ENCODE data around the gene AK9. TPM values are rescaled to one million over a fixed set of nuclear protein-coding genes. Genes with fewer than 3 reads are reported as not detected.

The AK9 gene
- total and polyA plus RNA-seq, 2 of the 4 experiments (the other 2 are of a cell fraction) = 1.7 to 1.8 TPM

DNA sequence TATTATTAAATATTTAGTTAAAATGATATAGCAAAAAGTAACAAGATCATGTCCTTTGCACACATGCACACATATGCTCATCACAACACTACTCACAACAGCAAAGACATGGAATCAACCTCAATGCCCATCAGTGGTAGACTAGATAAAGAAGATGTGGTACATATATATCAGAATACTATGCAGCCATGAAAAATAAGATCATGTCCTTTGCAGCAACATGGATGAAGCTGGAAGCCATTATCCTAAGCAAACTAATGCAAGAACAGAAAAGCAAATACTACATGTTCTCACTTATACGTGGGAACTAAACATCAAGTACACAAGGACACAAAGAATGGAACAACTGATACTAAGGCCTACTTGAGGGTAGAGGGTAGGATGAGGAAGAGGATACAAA lies 14.3 kb downstream of the AK9 start:
- no peaks in the 10 kb centered on the region for H3K36me3 ChIP-seq (ENCODE audit: control insufficient read depth, insufficient read depth, low read length)
- no peak overlapping the region for H2AK9ac ChIP-seq (replicated peaks; ENCODE audit: low read depth, low read length, poor library complexity)
- dilution Hi-C loops (cut with HindIII; ENCODE audit: low sequenced_read_pairs, unreplicated experiment) = no loop called here
- no peak overlapping the region for H3K56ac ChIP-seq (ENCODE audit: extremely low read depth, insufficient read depth, low read length)
- H2AFZ ChIP-seq (replicated peaks; ENCODE audit: low read length, poor library complexity) = no peak overlapping the region
- H3K4me1 ChIP-seq (ENCODE audit: control insufficient read depth, insufficient read depth, low read length) = no peaks in the 10 kb centered on the region; the same call in 1 of the 2 replicates
- no peak overlapping the region for H4K8ac ChIP-seq (ENCODE audit: low read depth in 2 of 2, low read length in 2 of 2)
- H3K4me2 ChIP-seq (ENCODE audit: low read depth, low read length) = no peak overlapping the region
- H3K9me3 ChIP-seq (ENCODE audit: control insufficient read depth, insufficient read depth, low read length) = no peaks in the 10 kb centered on the region
- no peak overlapping the region for H4K91ac ChIP-seq (ENCODE audit: insufficient read depth, low read depth, low read length)
- H2AK5ac ChIP-seq (ENCODE audit: low read depth, low read length) = no peak overlapping the region
- in situ Hi-C loops (cut with MboI; ENCODE audit: low sequenced_read_pairs) = no loop called here
- H3K23ac ChIP-seq (ENCODE audit: low read depth, low read length) = no peak overlapping the region
- no peak overlapping the region for H3K14ac ChIP-seq (replicated peaks; ENCODE audit: low read depth, low read length)
- no peak overlapping the region for H3K4ac ChIP-seq (ENCODE audit: low read depth, low read length)
- no peak overlapping the region for H3K27ac ChIP-seq (ENCODE audit: insufficient read depth, low read length)
- intact Hi-C loops (cut with micrococcal nuclease) = no loop called here
- ATAC-seq (ENCODE audit: low read depth) (no peak), DNase-seq (no peak)
- no peak overlapping the region for H4K5ac ChIP-seq (ENCODE audit: low read depth, low read length)
- H2BK5ac ChIP-seq (ENCODE audit: low read depth, low read length, poor library complexity, severe bottlenecking) = no peak overlapping the region
- no peak overlapping the region for H2BK15ac ChIP-seq (ENCODE audit: low read depth, low read length)
- H3K9me1 ChIP-seq (ENCODE audit: insufficient read depth, low read length) = no peaks in the 10 kb centered on the region
- no peak overlapping the region for H3K18ac ChIP-seq (ENCODE audit: low read depth, low read length)
- H3K79me1 ChIP-seq (ENCODE audit: low read depth in 1 of 2, low read length in 2 of 2) = no peaks in the 10 kb centered on the region
- H3K9ac ChIP-seq (ENCODE audit: low read depth, low read length) = no peak overlapping the region
- H2BK120ac ChIP-seq (ENCODE audit: low read depth, low read length) = no peak overlapping the region
- TF ChIP-seq MAFK (IDR thresholded peaks at IDR 0.05; ENCODE audit: low read depth, low read length) = no peak
- TF ChIP-seq CHD1 (IDR thresholded peaks at IDR 0.05; ENCODE audit: low read depth, low read length) = no peak
- no peak for TF ChIP-seq NFE2L2 (IDR thresholded peaks at IDR 0.05; ENCODE audit: low read depth, low read length)
- TF ChIP-seq, protein P1, sequence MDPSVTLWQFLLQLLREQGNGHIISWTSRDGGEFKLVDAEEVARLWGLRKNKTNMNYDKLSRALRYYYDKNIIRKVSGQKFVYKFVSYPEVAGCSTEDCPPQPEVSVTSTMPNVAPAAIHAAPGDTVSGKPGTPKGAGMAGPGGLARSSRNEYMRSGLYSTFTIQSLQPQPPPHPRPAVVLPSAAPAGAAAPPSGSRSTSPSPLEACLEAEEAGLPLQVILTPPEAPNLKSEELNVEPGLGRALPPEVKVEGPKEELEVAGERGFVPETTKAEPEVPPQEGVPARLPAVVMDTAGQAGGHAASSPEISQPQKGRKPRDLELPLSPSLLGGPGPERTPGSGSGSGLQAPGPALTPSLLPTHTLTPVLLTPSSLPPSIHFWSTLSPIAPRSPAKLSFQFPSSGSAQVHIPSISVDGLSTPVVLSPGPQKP (IDR thresholded peaks at IDR 0.05; ENCODE audit: borderline replicate concordance, low read depth, low read length) = no peak
- TF ChIP-seq, protein P2, sequence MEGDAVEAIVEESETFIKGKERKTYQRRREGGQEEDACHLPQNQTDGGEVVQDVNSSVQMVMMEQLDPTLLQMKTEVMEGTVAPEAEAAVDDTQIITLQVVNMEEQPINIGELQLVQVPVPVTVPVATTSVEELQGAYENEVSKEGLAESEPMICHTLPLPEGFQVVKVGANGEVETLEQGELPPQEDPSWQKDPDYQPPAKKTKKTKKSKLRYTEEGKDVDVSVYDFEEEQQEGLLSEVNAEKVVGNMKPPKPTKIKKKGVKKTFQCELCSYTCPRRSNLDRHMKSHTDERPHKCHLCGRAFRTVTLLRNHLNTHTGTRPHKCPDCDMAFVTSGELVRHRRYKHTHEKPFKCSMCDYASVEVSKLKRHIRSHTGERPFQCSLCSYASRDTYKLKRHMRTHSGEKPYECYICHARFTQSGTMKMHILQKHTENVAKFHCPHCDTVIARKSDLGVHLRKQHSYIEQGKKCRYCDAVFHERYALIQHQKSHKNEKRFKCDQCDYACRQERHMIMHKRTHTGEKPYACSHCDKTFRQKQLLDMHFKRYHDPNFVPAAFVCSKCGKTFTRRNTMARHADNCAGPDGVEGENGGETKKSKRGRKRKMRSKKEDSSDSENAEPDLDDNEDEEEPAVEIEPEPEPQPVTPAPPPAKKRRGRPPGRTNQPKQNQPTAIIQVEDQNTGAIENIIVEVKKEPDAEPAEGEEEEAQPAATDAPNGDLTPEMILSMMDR (conservative IDR thresholded peaks at IDR 0.05; ENCODE audit: low read depth, low read length) = no peak
- TF ChIP-seq MAZ (IDR thresholded peaks at IDR 0.05; ENCODE audit: borderline replicate concordance, low read depth, low read length) = no peak
- no peak for TF ChIP-seq RFX5 (IDR thresholded peaks at IDR 0.05; ENCODE audit: low read depth, low read length)
- TF ChIP-seq, protein P3, sequence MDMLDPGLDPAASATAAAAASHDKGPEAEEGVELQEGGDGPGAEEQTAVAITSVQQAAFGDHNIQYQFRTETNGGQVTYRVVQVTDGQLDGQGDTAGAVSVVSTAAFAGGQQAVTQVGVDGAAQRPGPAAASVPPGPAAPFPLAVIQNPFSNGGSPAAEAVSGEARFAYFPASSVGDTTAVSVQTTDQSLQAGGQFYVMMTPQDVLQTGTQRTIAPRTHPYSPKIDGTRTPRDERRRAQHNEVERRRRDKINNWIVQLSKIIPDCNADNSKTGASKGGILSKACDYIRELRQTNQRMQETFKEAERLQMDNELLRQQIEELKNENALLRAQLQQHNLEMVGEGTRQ (IDR thresholded peaks at IDR 0.05; ENCODE audit: low read depth, low read length) = no peak
- no peak for TF ChIP-seq RCOR1 (IDR thresholded peaks at IDR 0.05; ENCODE audit: insufficient replicate concordance, low read length)
- no peak for TF ChIP-seq FOS (IDR thresholded peaks at IDR 0.05; ENCODE audit: low read depth, low read length)
- no peak for TF ChIP-seq BHLHE40 (IDR thresholded peaks at IDR 0.05; ENCODE audit: low read depth, low read length)
- no peak for TF ChIP-seq RAD21 (IDR thresholded peaks at IDR 0.05; ENCODE audit: low read length)
- no peak for TF ChIP-seq POLR2A (IDR thresholded peaks at IDR 0.05; ENCODE audit: low read depth, low read length)
- TF ChIP-seq CEBPB (IDR thresholded peaks at IDR 0.05; ENCODE audit: low read depth, low read length) = no peak
- TF ChIP-seq SMC3 (IDR thresholded peaks at IDR 0.05; ENCODE audit: low read depth, low read length) = no peak
- no peak for TF ChIP-seq MXI1 (IDR thresholded peaks at IDR 0.05; ENCODE audit: borderline replicate concordance, low read depth, low read length)
- no peak overlapping the region for H3K4me3 ChIP-seq (ENCODE audit: insufficient read depth, low read depth, low read length)
- POLR2A ChIA-PET (ENCODE audit: unreplicated experiment) = no interaction called here
- no TSS peak for BruUV-seq (replicated peaks)
- H2BK20ac ChIP-seq (ENCODE audit: low read depth, low read length) = no peak overlapping the region
- CTCF ChIA-PET = no interaction called here
- no peaks in the 10 kb centered on the region for H4K20me1 ChIP-seq (ENCODE audit: insufficient read depth, low read length)
- H3K27me3 ChIP-seq (ENCODE audit: control insufficient read depth, insufficient read depth, low read length) = no peaks in the 10 kb centered on the region
- WGBS, 2 experiments (ENCODE audit: extremely low coverage in 2 of 2, insufficient read length in 1 of 2) = no CpG with 5 or more reads among the region's 1 CpG
